GM23338 (cell line): ENCODE data around the gene EPHB2.

ENCODE experiments used
- CREB1 ChIP-seq: fragments of 250-450 bp; sonication (Bioruptor Pico); IDR thresholded peaks from 2 replicates; pipeline ENCODE4 v1.5.0; 2020; ENCODE audit warnings: low read depth, mild to moderate bottlenecking, moderate library complexity
- CTCF ChIP-seq, 2 experiments: fragments of 200-600 bp in 1 of 2; sonication (generic) in 1 of 2; conservative IDR thresholded peaks; 2 replicates each; pipeline versions ENCODE4 v1.5.1 to v1.6.1; 2016 to 2017; ENCODE audit warnings: antibody characterized with exemption in 2 of 2, low read depth in 2 of 2, mild to moderate bottlenecking in 2 of 2, moderate library complexity in 1 of 2
- POLR2AphosphoS5 ChIP-seq: IDR thresholded peaks from 2 replicates; pipeline ENCODE4 v1.6.1; 2016; ENCODE audit warnings: antibody characterized with exemption, low read depth
- ZNF331 ChIP-seq: fragments of 250-450 bp; sonication (Bioruptor Pico); IDR thresholded peaks from 2 replicates; pipeline ENCODE4 v1.5.0; 2020; ENCODE audit warnings: low read depth, mild to moderate bottlenecking, moderate library complexity

GRCh38 chr1:22689505-22689904, 21.1 kb upstream of the EPHB2 start:
- TF ChIP-seq CREB1 (CRISPR knock-in tag) (no peak), CTCF (conservative IDR thresholded peaks at IDR 0.05; ENCODE audit: low read depth in 2 of 2) (no peak), ZNF331 (no peak), POLR2AphosphoS5 (no peak)
